Endothelial cell of umbilical vein (primary cell): Measurements from ENCODE around the gene TGFB1. TPM values are rescaled to one million over a fixed set of nuclear protein-coding genes. Genes with fewer than 3 reads are reported as not detected.

Experiments used
- BruUV-seq: library from RNA; stranded (reverse); fragments of 400-500 nt; replicated peaks from 2 replicates; lab custom pipeline; 2021; lab: Mats Ljungman, UMichigan
- CTCF ChIA-PET: fragments of 300-600, 350-600 bp; sonication (Branson Sonifier 250); formaldehyde crosslinking; loops from one replicate; lab custom pipeline; 2021; ENCODE audit warnings: antibody characterized with exemption, inconsistent platforms; lab: Charles Lee
- POLR2A ChIA-PET: fragments of 300-600, 350-600 bp; sonication (Branson Sonifier 250); formaldehyde crosslinking; loops from one replicate; lab custom pipeline; 2021; ENCODE audit warnings: antibody characterized with exemption, inconsistent platforms; lab: Charles Lee
- DNase-seq: peaks from one replicate; pipeline ENCODE4 v3.0.0-alpha.2; 2011; ENCODE audit warnings: low read depth, low spot score
- FAIRE-seq: peaks from 2 replicates; lab custom pipeline; 2011; peaks lifted over from hg19 to GRCh38; lab: Jason Lieb, UNC
- H2AFZ ChIP-seq: 2 replicates; pipeline ENCODE4 v1.6.0; 2012; ENCODE audit warnings: low read depth, low read length, control low read depth, inconsistent platforms
- H3K27ac ChIP-seq: 2 replicates; pipeline ENCODE4 v1.5.1; 2011; ENCODE audit warnings: low read depth, mild to moderate bottlenecking, control low read depth, low read length, moderate library complexity; ENCODE audit not compliant: insufficient read depth
- H3K27me3 ChIP-seq, 2 experiments: 2 replicates each; pipeline versions ENCODE4 v1.6.0 to v1.6.1; 2011; ENCODE audit warnings: low read length in 2 of 2, mixed read lengths in 1 of 2; ENCODE audit not compliant: control insufficient read depth in 2 of 2, insufficient read depth in 2 of 2
- H3K36me3 ChIP-seq, 2 experiments: 2 replicates in 1 of 2; 3 replicates in 1 of 2; pipeline ENCODE4 v1.5.1; 2011; ENCODE audit warnings: low read length in 2 of 2, mild to moderate bottlenecking in 1 of 2, moderate library complexity in 1 of 2; ENCODE audit not compliant: control insufficient read depth in 2 of 2, insufficient read depth in 2 of 2; ENCODE audit errors: extremely low read depth in 1 of 2
- H3K4me1 ChIP-seq: 3 replicates; pipeline ENCODE4 v1.5.1; 2011; ENCODE audit warnings: mild to moderate bottlenecking, low read length; ENCODE audit not compliant: control insufficient read depth, insufficient read depth; ENCODE audit errors: extremely low read depth
- H3K4me2 ChIP-seq: 2 replicates; pipeline ENCODE4 v1.6.1; 2011; ENCODE audit warnings: low read length, control low read depth, mixed read lengths; ENCODE audit not compliant: insufficient read depth
- H3K4me3 ChIP-seq, 3 experiments: fragments of 200-600 bp in 1 of 3; sonication (generic), shearing (Covaris generic) in 1 of 3; replicated peaks in 1 of 3; 2 replicates each; pipeline ENCODE4 v1.5.1; 2011 to 2016; ENCODE audit warnings: control low read depth in 3 of 3, low read length in 3 of 3, mild to moderate bottlenecking in 2 of 3, inconsistent platforms in 1 of 3, low read depth in 1 of 3, moderate library complexity in 1 of 3; ENCODE audit not compliant: insufficient read depth in 1 of 3
- H3K79me2 ChIP-seq: 2 replicates; pipeline ENCODE4 v1.6.0; 2012; ENCODE audit warnings: low read length, inconsistent platforms; ENCODE audit not compliant: control insufficient read depth, insufficient read depth
- H3K9ac ChIP-seq: replicated peaks from 2 replicates; pipeline ENCODE3; 2011; ENCODE audit warnings: low read length, control low read depth; ENCODE audit not compliant: insufficient read depth; ENCODE audit errors: extremely low read depth
- H3K9me1 ChIP-seq: replicated peaks from 3 replicates; pipeline ENCODE4 v1.6.0; 2011; ENCODE audit warnings: mild to moderate bottlenecking, low read length; ENCODE audit not compliant: control insufficient read depth, insufficient read depth; ENCODE audit errors: extremely low read depth
- H3K9me3 ChIP-seq: replicated peaks from 2 replicates; pipeline ENCODE4 v1.5.1; 2012; ENCODE audit warnings: low read length, inconsistent platforms; ENCODE audit not compliant: control insufficient read depth, insufficient read depth
- H4K20me1 ChIP-seq: replicated peaks from 2 replicates; pipeline ENCODE3; 2011; ENCODE audit warnings: mild to moderate bottlenecking, low read length; ENCODE audit not compliant: control insufficient read depth, insufficient read depth; ENCODE audit errors: extremely low read depth
- EZH2 ChIP-seq: IDR thresholded peaks from 2 replicates; pipeline ENCODE4 v1.6.1; 2012; ENCODE audit warnings: borderline replicate concordance, low read depth, mild to moderate bottlenecking, moderate library complexity, low read length, inconsistent platforms; ENCODE audit not compliant: severe bottlenecking
- FOS ChIP-seq: IDR thresholded peaks from 2 replicates; pipeline ENCODE4 v1.6.1; 2011; ENCODE audit warnings: mild to moderate bottlenecking, low read length, moderate library complexity, borderline replicate concordance; ENCODE audit not compliant: insufficient read depth
- GATA2 ChIP-seq: IDR thresholded peaks from 2 replicates; pipeline ENCODE4 v1.7.0; 2011; ENCODE audit warnings: low read depth, mild to moderate bottlenecking, moderate library complexity, mixed read lengths, low read length; ENCODE audit not compliant: insufficient read length, insufficient read depth
- JUN ChIP-seq: IDR thresholded peaks from 2 replicates; pipeline ENCODE4 v1.6.1; 2011; ENCODE audit warnings: borderline replicate concordance, low read depth; ENCODE audit not compliant: insufficient read length, insufficient read depth
- MYC ChIP-seq: IDR thresholded peaks from one replicate; pipeline ENCODE4 v1.6.1; 2011; ENCODE audit warnings: mild to moderate bottlenecking, low read depth, low read length
- POLR2A ChIP-seq: IDR thresholded peaks from 2 replicates; pipeline ENCODE4 v1.6.1; 2012; ENCODE audit warnings: low read depth, mild to moderate bottlenecking, control low read depth, low read length
- POLR2AphosphoS5 ChIP-seq: IDR thresholded peaks from 2 replicates; pipeline ENCODE4 v1.6.1; 2012; ENCODE audit warnings: low read depth, mild to moderate bottlenecking, control low read depth, low read length, moderate library complexity; ENCODE audit not compliant: insufficient read depth
- dilution Hi-C: fragments of 300-500 bp; cut with MboI; formaldehyde crosslinking; loops from one replicate; pipeline ENCODE4 v1.15.0; 2019; ENCODE audit warnings: low sequenced_read_pairs; ENCODE audit not compliant: extremely low pct_ligation_motif_present
- intact Hi-C: fragments of 100-400 bp; cut with micrococcal nuclease; formaldehyde crosslinking; loops from one replicate; pipeline ENCODE4 v1.10.0; 2022
- polyA plus RNA-seq, 4 experiments: library from polyadenylated mRNA; depleted of rRNA in 3 of 4; stranded (reverse) in 3 of 4; unstranded in 1 of 4; fragments of >200 nt; gene quantifications; 2 replicates each; pipeline versions ENCODE4 v1.2.1 to v1.2.3, GENCODE V29; 2011 to 2012; ENCODE audit warnings: missing spikeins in 1 of 4
- total RNA-seq: library from RNA; stranded (reverse); gene quantifications from 2 replicates; pipeline ENCODE4 v1.2.3, GENCODE V29; 2021
- TF ChIP-seq, protein P1 (sequence below), 2 donors: IDR thresholded peaks; 1 replicate in 1 of 2; 2 replicates in 1 of 2; pipeline ENCODE4 v1.5.1; 2011; ENCODE audit warnings: low read length in 2 of 2, mild to moderate bottlenecking in 2 of 2, moderate library complexity in 2 of 2, control low read depth in 1 of 2, inconsistent platforms in 1 of 2, low read depth in 1 of 2; ENCODE audit not compliant: insufficient read depth in 1 of 2; ENCODE audit errors: extremely low read depth in 1 of 2
- TF ChIP-seq, protein P2 (sequence below): IDR thresholded peaks from 2 replicates; pipeline ENCODE4 v1.6.1; 2011; ENCODE audit not compliant: insufficient read depth, insufficient read length

The TGFB1 gene
- total and polyA plus RNA-seq, 2 donors (not counting 3 experiments of a cell fraction or from before 2014, with no cell fraction given) = 64.4 to 250 TPM

DNA sequence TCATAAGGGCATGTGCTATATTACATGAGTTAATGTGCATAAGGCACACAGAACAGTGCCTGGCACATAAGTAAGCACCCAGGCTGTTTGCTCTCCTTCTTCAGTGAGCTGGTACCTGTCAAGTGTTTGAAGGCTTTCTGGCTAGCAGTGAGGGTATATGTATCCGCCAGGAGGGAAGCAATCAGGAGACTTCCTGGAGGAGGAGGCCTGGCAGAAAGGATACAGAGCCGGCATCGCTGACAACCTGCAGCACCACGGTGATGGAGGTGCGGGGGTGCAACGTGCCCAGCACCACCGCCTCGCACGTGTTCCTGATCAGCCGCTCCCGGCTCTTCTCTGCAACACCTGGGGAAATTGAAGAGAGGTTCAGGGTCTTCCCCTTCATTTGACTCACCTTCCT lies 37.9 kb upstream of the TGFB1 start:
- H3K27ac ChIP-seq = no peak overlapping the region
- no peaks in the 10 kb centered on the region for H3K79me2 ChIP-seq
- no peaks in the 10 kb centered on the region for H3K27me3 ChIP-seq
- POLR2A ChIA-PET = no interaction called here
- H3K9me3 ChIP-seq = no peaks in the 10 kb centered on the region
- no peaks in the 10 kb centered on the region for H3K4me1 ChIP-seq
- H2AFZ ChIP-seq = no peak overlapping the region
- no peak overlapping the region for H3K4me2 ChIP-seq
- intact Hi-C loops (no loop called here), dilution Hi-C loops (no loop called here)
- BruUV-seq = no TSS peak
- DNase-seq = no peak
- H3K36me3 ChIP-seq = peaks cover 3 to 11% of the 10 kb centered on the region in 2 experiments
- no peaks in the 10 kb centered on the region for H4K20me1 ChIP-seq
- no peaks in the 10 kb centered on the region for H3K9me1 ChIP-seq
- no peak overlapping the region for H3K4me3 ChIP-seq
- no peak for TF ChIP-seq EZH2
- TF ChIP-seq MYC = no peak
- no peak for TF ChIP-seq JUN
- TF ChIP-seq POLR2AphosphoS5 = no peak
- no peak for TF ChIP-seq FOS
- no peak for TF ChIP-seq POLR2A
- TF ChIP-seq, protein P1, sequence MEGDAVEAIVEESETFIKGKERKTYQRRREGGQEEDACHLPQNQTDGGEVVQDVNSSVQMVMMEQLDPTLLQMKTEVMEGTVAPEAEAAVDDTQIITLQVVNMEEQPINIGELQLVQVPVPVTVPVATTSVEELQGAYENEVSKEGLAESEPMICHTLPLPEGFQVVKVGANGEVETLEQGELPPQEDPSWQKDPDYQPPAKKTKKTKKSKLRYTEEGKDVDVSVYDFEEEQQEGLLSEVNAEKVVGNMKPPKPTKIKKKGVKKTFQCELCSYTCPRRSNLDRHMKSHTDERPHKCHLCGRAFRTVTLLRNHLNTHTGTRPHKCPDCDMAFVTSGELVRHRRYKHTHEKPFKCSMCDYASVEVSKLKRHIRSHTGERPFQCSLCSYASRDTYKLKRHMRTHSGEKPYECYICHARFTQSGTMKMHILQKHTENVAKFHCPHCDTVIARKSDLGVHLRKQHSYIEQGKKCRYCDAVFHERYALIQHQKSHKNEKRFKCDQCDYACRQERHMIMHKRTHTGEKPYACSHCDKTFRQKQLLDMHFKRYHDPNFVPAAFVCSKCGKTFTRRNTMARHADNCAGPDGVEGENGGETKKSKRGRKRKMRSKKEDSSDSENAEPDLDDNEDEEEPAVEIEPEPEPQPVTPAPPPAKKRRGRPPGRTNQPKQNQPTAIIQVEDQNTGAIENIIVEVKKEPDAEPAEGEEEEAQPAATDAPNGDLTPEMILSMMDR (IDR thresholded peaks at IDR 0.05; ENCODE audit: extremely low read depth in 1 of 2, insufficient read depth in 1 of 2, low read depth in 1 of 2, low read length in 2 of 2) = no peak
- TF ChIP-seq, protein P2, sequence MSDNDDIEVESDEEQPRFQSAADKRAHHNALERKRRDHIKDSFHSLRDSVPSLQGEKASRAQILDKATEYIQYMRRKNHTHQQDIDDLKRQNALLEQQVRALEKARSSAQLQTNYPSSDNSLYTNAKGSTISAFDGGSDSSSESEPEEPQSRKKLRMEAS = no peak
- no peak for TF ChIP-seq GATA2
- no peak overlapping the region for H3K9ac ChIP-seq
- CTCF ChIA-PET = no interaction called here
- no peak for FAIRE-seq
